ENCODE data around the gene PANK4.

DNA sequence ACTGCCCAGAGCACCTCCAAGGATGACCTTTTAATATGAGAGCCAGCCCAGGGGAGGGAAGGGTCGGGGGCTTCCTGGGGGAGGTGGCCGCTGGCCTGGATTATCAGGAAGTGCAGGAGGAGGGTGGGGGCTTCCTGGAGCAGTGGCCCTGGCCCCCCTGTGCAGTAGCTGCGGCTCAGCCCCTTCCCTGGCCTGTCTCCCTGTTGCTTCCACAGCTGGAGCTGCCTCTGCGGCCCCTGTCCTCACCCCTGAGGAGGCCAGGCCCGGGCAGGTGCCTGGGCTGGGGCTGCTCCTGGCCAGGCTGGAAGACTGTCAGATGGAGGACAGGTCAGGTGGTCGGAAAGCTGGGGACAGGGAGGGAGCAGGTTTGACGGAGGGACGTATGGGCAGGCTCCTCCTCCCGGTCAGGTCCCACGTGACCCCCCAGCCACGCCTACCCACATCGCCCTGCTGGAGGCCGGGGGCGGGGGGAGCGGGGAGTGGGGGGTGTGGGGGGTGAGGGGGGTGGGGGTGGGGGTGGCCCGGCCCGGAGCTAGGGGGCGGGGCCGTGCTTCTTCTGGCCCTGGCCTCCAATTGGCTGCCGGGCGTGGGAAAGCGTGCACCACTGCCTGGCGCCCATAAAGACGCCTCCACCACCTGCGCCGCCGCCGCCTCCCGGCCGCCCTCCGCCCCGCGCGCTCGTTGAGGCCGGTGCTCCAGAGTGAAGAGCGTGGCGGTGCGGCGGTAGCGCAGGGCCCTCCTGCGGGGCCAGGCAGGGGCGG is 19.5 kb upstream of the PANK4 start:
- TF ChIP-seq, protein P1, sequence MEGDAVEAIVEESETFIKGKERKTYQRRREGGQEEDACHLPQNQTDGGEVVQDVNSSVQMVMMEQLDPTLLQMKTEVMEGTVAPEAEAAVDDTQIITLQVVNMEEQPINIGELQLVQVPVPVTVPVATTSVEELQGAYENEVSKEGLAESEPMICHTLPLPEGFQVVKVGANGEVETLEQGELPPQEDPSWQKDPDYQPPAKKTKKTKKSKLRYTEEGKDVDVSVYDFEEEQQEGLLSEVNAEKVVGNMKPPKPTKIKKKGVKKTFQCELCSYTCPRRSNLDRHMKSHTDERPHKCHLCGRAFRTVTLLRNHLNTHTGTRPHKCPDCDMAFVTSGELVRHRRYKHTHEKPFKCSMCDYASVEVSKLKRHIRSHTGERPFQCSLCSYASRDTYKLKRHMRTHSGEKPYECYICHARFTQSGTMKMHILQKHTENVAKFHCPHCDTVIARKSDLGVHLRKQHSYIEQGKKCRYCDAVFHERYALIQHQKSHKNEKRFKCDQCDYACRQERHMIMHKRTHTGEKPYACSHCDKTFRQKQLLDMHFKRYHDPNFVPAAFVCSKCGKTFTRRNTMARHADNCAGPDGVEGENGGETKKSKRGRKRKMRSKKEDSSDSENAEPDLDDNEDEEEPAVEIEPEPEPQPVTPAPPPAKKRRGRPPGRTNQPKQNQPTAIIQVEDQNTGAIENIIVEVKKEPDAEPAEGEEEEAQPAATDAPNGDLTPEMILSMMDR (optimal IDR thresholded peaks at IDR 0.05 in 1 of 3, IDR thresholded peaks at IDR 0.05 in 1 of 3, conservative IDR thresholded peaks at IDR 0.05 in 1 of 3; ENCODE audit: extremely low read depth in 1 of 3, insufficient read depth in 2 of 3, low read length in 3 of 3): peak in 1 of 3 experiments; percentile 6
- no peak for TF ChIP-seq EZH2 (IDR thresholded peaks at IDR 0.05; ENCODE audit: low read length)

Measured in keratinocyte (primary cell).